Measurements from ENCODE around the gene AARS2.
A peak's percentile ranks its signal among the peaks of the same experiment; 100 is the strongest.

Gene AARS2

DNA sequence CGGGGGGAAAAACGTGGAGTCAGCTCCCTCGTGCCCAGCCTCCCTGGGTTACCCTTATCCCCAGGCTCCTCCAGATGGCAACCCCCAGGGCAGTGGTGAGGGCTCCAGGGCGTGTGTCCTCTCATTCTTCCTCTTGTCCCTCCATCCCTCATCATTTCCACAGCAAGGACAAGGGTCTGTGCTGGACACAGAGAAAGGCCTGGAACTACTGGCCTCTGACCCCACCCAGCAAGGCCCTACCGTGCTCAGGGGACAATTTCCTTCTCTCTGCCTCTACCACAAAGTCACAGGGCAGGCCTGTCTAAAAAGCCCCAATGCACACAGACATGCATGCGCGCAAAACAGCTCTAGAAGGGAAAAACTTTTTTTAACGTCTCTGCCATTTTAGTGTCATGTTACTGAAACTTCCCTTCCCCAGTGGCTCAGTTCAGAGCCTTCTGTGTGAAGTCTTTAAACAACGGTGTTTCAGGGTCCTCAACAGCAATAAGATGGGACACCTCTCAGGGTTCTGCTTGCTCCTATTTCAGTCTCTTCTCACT, 54.8 kb downstream of the AARS2 start:
- TF ChIP-seq POLR2AphosphoS5 (IDR thresholded peaks at IDR 0.05; ENCODE audit: low read depth, low read length) (no peak), FOXP2 (optimal IDR thresholded peaks at IDR 0.05; ENCODE audit: borderline replicate concordance, extremely low read depth, extremely low read length, insufficient read depth) (no peak), SIN3A (IDR thresholded peaks at IDR 0.05; ENCODE audit: borderline replicate concordance, insufficient read depth, low read length) (no peak), TAF1 (IDR thresholded peaks at IDR 0.05; ENCODE audit: borderline replicate concordance, insufficient read depth, low read length) (no peak), REST (IDR thresholded peaks at IDR 0.05; ENCODE audit: insufficient read depth in 1 of 2, low read depth in 2 of 2, low read length in 2 of 2) (no peak)

GRCh38 chr6:44257753-44258324, 55.3 kb downstream of the AARS2 start:
- TF ChIP-seq TAF1 (IDR thresholded peaks at IDR 0.05; ENCODE audit: borderline replicate concordance, insufficient read depth, low read length) = no peak
- no peak; the same call in 1 of the 2 replicates for TF ChIP-seq POLR2AphosphoS5 (IDR thresholded peaks at IDR 0.05; ENCODE audit: low read depth, low read length)
- TF ChIP-seq REST (IDR thresholded peaks at IDR 0.05; ENCODE audit: insufficient read depth in 1 of 2, low read depth in 2 of 2, low read length in 2 of 2) = no peak
- no peak for TF ChIP-seq FOXP2 (optimal IDR thresholded peaks at IDR 0.05; ENCODE audit: borderline replicate concordance, extremely low read depth, extremely low read length, insufficient read depth)
- no peak for TF ChIP-seq SIN3A (IDR thresholded peaks at IDR 0.05; ENCODE audit: borderline replicate concordance, insufficient read depth, low read length)

DNA sequence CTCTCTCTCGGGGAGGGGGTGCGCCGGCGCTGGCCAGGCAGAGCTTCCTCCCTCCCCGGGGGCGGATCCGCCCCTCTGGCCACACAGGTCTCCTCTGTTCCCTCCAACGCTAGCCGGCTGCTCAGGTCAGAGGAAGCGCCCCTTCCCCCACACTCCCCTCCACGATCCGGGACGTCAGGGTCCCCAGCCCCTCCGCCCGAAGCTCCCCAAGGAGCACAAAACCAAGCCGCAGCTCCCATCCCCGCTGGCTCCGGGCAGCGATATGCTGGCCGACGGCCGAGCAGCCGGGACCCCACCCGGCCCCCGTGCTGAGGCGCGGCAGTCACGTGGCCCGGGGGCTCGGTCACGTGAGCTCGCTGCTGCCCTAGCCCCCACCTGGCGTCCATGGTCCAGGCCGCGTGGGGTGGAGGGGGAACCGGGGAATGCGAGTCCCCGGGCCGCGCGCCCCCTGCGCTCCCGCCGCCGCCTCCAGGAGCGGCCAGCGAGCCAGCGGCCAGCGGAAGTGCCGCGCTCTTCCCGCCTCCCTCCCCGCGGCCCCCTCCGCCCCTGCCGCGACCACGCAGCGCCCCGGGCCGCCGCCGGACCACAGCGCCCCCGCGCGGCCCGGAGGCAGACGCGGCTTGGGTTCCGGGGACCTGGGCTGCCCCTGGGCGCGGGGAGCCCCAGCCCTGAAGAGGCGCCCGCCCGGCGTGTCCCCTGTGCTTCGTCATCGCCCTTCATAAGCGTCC, 56.0 kb downstream of the AARS2 start, which contains the start of gene SLC35B2:
SLC35B2 (minus strand) TSS at position 504 of the 728 bp plus-strand sequence; CDS start at position 386, 118 bp downstream.
- TF ChIP-seq SIN3A (IDR thresholded peaks at IDR 0.05; ENCODE audit: borderline replicate concordance, insufficient read depth, low read length) (no peak), REST (IDR thresholded peaks at IDR 0.05; ENCODE audit: insufficient read depth in 1 of 2, low read depth in 2 of 2, low read length in 2 of 2) (0 out of 4 replicates have a peak, but pooled peaks of 1 of the 2 experiments have one; percentile 26), POLR2AphosphoS5 (IDR thresholded peaks at IDR 0.05; ENCODE audit: low read depth, low read length) (peak; percentile 70; the same call in 1 of the 2 replicates), FOXP2 (optimal IDR thresholded peaks at IDR 0.05; ENCODE audit: borderline replicate concordance, extremely low read depth, extremely low read length, insufficient read depth) (no peak)

DNA sequence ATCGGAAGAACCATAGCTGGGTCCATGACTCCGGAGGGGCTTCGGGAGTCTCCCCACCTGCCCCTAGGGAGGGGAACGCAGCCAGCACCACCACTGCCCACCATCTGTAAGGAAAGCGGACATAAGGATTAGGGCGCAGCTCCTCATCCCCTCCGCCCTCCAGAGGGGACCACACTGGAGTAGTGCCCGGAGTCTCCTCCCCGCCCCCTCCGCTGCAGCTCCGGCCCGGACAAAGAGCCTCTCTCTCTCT, 56.4 kb downstream of the AARS2 start:
- TF ChIP-seq SIN3A (IDR thresholded peaks at IDR 0.05; ENCODE audit: borderline replicate concordance, insufficient read depth, low read length) = peak; percentile 8; the same call in 1 of the 2 replicates
- TF ChIP-seq POLR2AphosphoS5 (IDR thresholded peaks at IDR 0.05; ENCODE audit: low read depth, low read length) = no peak

- TF ChIP-seq POLR2AphosphoS5 (IDR thresholded peaks at IDR 0.05; ENCODE audit: low read depth, low read length) (no peak), REST (IDR thresholded peaks at IDR 0.05; ENCODE audit: insufficient read depth in 1 of 2, low read depth in 2 of 2, low read length in 2 of 2) (no peak), SIN3A (IDR thresholded peaks at IDR 0.05; ENCODE audit: borderline replicate concordance, insufficient read depth, low read length) (no peak), FOXP2 (optimal IDR thresholded peaks at IDR 0.05; ENCODE audit: borderline replicate concordance, extremely low read depth, extremely low read length, insufficient read depth) (no peak), TAF1 (IDR thresholded peaks at IDR 0.05; ENCODE audit: borderline replicate concordance, insufficient read depth, low read length) (no peak)
Observed at GRCh38 chr6:44255871-44256774, 57.0 kb downstream of the AARS2 start.

Measured in PFSK-1 (cell line).